ENCODE data around the gene SAFB2. TPM values are rescaled to one million over a fixed set of nuclear protein-coding genes. Genes with fewer than 3 reads are reported as not detected.

SAFB2 gene
- total and polyA plus RNA-seq, 7 donors, result 30.4 to 52.9 (median 42.1) TPM

DNA sequence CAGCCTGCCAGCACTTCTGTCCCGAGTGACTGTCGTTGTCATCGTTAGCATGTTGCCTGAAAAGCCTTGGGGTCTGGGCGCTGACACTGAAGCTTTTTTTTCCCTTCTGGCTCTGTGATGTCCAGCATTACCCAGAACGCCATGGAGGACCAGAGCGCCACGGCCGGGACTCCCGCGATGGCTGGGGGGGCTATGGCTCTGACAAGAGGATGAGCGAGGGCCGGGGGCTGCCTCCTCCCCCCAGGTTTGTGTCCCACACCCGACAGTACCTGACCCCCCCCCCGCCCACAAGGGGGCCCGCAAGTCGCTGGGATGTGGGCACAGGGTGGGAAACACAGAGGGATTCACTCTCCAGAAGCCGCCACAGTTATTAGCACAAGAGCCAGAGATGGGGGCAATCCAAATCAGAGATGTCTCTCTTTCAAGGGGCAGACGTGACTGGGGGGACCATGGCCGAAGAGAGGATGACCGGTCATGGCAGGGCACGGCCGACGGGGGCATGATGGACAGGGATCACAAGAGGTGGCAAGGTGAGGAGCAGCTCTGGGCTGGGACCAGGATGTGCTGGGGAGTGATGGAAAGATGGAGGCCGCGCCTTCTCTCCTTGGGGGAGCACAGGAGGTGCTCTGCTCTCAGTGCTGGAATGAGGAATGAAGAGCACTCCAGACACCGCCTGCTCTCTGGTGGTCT is 44.5 kb upstream of the SAFB2 start:
- intact Hi-C loops (cut with DNase I), result no loop called here
- Histone ChIP-seq H3K4me1 (peaks cover 10% of the 10 kb centered on the region), H3K9me3 (no peaks in the 10 kb centered on the region), H3K27ac (no peak overlapping the region), H3K4me3 (no peak overlapping the region), H3K36me3 (ENCODE audit: insufficient read depth in 1 of 2, low read depth in 1 of 2) (peaks cover 23 to 94% of the 10 kb centered on the region in 2 donors), H3K27me3 (ENCODE audit: insufficient read depth in 3 of 3, low read length in 2 of 3) (no peaks in the 10 kb centered on the region)
- WGBS, 3 donors, result 83 to 86% (median 84%) methylated on average over 25 to 26 of the region's 26 CpGs
- TF ChIP-seq, protein P1, sequence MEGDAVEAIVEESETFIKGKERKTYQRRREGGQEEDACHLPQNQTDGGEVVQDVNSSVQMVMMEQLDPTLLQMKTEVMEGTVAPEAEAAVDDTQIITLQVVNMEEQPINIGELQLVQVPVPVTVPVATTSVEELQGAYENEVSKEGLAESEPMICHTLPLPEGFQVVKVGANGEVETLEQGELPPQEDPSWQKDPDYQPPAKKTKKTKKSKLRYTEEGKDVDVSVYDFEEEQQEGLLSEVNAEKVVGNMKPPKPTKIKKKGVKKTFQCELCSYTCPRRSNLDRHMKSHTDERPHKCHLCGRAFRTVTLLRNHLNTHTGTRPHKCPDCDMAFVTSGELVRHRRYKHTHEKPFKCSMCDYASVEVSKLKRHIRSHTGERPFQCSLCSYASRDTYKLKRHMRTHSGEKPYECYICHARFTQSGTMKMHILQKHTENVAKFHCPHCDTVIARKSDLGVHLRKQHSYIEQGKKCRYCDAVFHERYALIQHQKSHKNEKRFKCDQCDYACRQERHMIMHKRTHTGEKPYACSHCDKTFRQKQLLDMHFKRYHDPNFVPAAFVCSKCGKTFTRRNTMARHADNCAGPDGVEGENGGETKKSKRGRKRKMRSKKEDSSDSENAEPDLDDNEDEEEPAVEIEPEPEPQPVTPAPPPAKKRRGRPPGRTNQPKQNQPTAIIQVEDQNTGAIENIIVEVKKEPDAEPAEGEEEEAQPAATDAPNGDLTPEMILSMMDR (IDR thresholded peaks at IDR 0.05), result no peak
- ATAC-seq, result no peak
- DNase-seq, result no peak

DNA sequence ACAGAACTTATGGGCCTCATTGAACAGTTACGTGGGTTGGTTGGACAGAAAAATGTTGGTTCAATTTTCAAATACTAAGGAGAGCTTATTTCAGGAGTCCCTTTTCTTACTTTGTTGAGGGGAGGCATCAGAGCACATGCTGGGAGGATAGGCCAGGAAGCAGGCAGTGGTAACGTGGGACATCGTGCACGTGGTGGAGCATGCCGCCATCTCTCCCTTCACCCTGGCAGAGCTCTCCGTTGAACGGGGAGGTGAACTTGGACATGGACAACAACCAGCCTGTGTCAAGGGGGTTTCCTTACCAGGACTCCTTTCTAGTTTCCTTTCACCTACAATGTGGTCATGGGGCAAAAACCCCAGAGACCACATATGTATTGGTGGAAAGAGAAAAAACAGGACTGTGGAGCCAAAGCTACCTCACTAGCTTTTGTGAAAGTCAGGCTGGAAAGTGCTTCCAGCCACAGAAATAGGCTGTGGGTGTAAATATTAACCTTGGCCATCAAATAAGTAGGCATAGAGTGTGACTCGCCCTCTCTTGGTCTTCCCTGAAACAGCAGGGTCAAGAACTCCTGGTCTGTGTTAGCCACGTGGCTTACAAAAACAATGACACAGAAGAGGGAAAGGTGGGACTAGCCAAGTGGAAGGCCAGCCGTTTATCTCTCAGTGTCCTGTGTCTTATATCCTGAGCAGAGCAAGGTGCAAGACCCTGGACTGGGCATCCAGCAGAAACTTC is 43.4 kb upstream of the SAFB2 start:
- Histone ChIP-seq H3K27ac (peak overlapping the region; percentile 82), H3K27me3 (ENCODE audit: insufficient read depth in 3 of 3, low read length in 2 of 3) (no peaks in the 10 kb centered on the region), H3K4me3 (no peak overlapping the region), H3K4me1 (peaks cover 10% of the 10 kb centered on the region), H3K36me3 (ENCODE audit: insufficient read depth in 1 of 2, low read depth in 1 of 2) (peaks cover 26 to 97% of the 10 kb centered on the region in 2 donors), H3K9me3 (no peaks in the 10 kb centered on the region)
- ATAC-seq (no peak), DNase-seq (no peak)
- intact Hi-C loops (cut with DNase I), result no loop called here
- TF ChIP-seq, protein P1 (IDR thresholded peaks at IDR 0.05), result no peak
- WGBS, 3 donors, result 76 to 80% (median 77%) methylated on average over 10 of the region's 10 CpGs

DNA sequence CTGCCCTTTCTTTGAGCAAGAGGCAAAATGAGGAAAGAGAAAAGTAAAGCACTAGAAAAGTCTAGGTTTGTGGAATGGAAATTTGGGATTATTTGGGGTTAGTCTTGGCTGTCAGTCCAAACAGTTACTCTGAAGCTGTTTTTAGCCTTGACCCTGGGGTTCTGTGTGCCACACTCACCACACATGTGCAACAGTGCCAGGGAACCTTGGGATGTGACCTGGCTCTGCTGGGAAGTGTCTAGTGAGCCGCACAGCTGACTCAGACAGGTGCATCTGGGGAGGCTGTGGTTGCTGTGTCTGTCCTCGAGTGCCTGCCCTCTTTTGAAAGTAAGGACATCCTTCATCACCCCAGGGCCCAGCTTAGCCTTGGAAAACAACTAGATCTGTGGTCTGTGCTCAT is 41.9 kb upstream of the SAFB2 start:
- H3K4me1 ChIP-seq, result peaks cover 10% of the 10 kb centered on the region
- no peaks in the 10 kb centered on the region for H3K9me3 ChIP-seq
- peak; percentile 74 to 98 (median 91) for ATAC-seq
- TF ChIP-seq, protein P1 (IDR thresholded peaks at IDR 0.05), result no peak
- H3K27me3 ChIP-seq (ENCODE audit: insufficient read depth in 3 of 3, low read length in 2 of 3), result no peaks in the 10 kb centered on the region
- WGBS, 3 donors, result 28 to 39% (median 28%) methylated on average over 2 of the region's 2 CpGs
- no peak overlapping the region for H3K4me3 ChIP-seq
- intact Hi-C loops (cut with DNase I), result loop anchor here in 1 of 2 donors (5.0 kb wide), 1 partner anchor 37 kb away; no protein-coding TSS in a partner anchor
- H3K36me3 ChIP-seq (ENCODE audit: insufficient read depth in 1 of 2, low read depth in 1 of 2), result peaks cover 23 to 100% of the 10 kb centered on the region in 2 donors
- peak overlapping the region; percentile 82 for H3K27ac ChIP-seq
- DNase-seq, result no peak

DNA sequence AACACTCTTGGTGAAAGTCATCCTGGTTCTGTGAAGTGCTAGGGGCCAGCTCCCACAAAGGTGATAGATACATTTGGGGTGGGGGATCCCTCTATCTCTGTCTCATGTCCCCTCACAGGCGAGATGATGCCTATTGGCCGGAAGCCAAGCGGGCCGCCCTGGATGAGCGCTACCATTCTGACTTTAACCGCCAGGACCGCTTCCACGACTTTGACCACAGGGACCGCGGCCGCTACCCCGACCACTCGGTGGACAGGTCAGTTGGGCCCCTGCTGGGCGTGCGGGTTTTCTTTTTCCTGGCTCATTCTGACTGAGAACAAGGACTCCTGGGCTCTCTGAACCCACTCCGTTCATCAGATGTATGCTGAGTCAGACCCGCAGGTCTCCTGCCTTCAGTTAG is 41.3 kb upstream of the SAFB2 start:
- TF ChIP-seq, protein P1 (IDR thresholded peaks at IDR 0.05), result no peak
- H3K4me1 ChIP-seq, result peaks cover 10% of the 10 kb centered on the region
- no peak for ATAC-seq
- peaks cover 22 to 100% of the 10 kb centered on the region in 2 donors for H3K36me3 ChIP-seq (ENCODE audit: insufficient read depth in 1 of 2, low read depth in 1 of 2)
- no peak overlapping the region for H3K4me3 ChIP-seq
- intact Hi-C loops (cut with DNase I), result loop anchor here in 1 of 2 donors (5.0 kb wide), 1 partner anchor 37 kb away; no protein-coding TSS in a partner anchor
- peak overlapping the region; percentile 82 for H3K27ac ChIP-seq
- no peak for DNase-seq
- 93 to 96% (median 94%) methylated on average over 17 of the region's 17 CpGs for WGBS, 3 donors
- no peaks in the 10 kb centered on the region for H3K9me3 ChIP-seq
- no peaks in the 10 kb centered on the region for H3K27me3 ChIP-seq (ENCODE audit: insufficient read depth in 3 of 3, low read length in 2 of 3)
